Spleen (tissue), 7 donors: ENCODE data around the gene TBX10.

Experiments used
- CTCF ChIP-seq, 11 experiments: fragments of 200-600 bp in 7 of 11; fragments of 450-650 bp in 4 of 11; sonication (generic) in 4 of 11; IDR thresholded peaks in 8 of 11; conservative IDR thresholded peaks in 3 of 11; 1 replicate in 7 of 11; 2 replicates in 4 of 11; pipeline versions ENCODE4 v1.4.0 to v1.8.0; 2016 to 2021; ENCODE audit warnings: antibody characterized with exemption in 11 of 11, inconsistent platforms in 4 of 11, mild to moderate bottlenecking in 1 of 11
- POLR2A ChIP-seq, 3 donors: fragments of 450-650 bp; IDR thresholded peaks; one replicate each; pipeline ENCODE4 v1.5.1; 2017; ENCODE audit warnings: antibody characterized with exemption in 3 of 3, mild to moderate bottlenecking in 1 of 3
- POLR2AphosphoS5 ChIP-seq, 3 donors: sonication (generic); formaldehyde crosslinking; IDR thresholded peaks; one replicate each; pipeline ENCODE4 v1.5.1; 2017; ENCODE audit warnings: antibody characterized with exemption in 3 of 3
- donor health status: DM: no; HTN: no; CAD: no; lungs with moderate emphysema.
- donor health status: DM: no; HTN: no; CAD: no.
- donor health status: DM: no; HTN: no; CAD: no.

GRCh38 chr11:67640758-67641337, 1.3 kb upstream of the TBX10 start:
- no peak for TF ChIP-seq POLR2A (IDR thresholded peaks at IDR 0.05)
- no peak for TF ChIP-seq CTCF (IDR thresholded peaks at IDR 0.05 in 8 of 11, conservative IDR thresholded peaks at IDR 0.05 in 3 of 11)
- TF ChIP-seq POLR2AphosphoS5 (IDR thresholded peaks at IDR 0.05), result no peak
